HK-2 (cell line): ENCODE results near the gene C10orf90.
A peak's percentile ranks its signal among the peaks of the same experiment; 100 is the strongest.

Source experiments
- DNase-seq: peaks from one replicate; pipeline ENCODE4 v3.0.0-alpha.2; 2018; ENCODE audit not compliant: unreplicated experiment

The C10orf90 gene

GRCh38 chr10:126425032-126425431 lies 245.5 kb downstream of the C10orf90 start:
- DNase-seq, result no peak

GRCh38 chr10:126423732-126424491 lies 246.6 kb downstream of the C10orf90 start:
- no peak for DNase-seq

DNA sequence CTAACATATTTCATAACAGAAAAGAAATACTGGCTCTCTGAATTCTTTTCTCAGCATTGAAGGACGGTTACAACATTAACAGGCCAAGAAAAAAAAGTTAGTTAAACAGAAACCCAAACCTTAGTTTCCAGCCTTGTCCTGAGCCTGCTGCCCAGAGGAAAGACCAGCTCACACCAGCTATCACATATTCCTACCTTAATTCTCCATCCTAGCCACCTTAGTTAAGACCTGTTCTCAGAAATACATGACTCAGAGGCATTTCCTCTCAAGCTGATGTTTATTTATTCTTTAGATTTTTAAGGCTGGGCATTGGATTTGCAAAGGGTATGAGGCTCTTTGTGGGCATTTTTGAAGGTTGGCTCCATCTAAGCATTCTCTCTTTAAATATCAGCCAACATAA lies 247.9 kb downstream of the C10orf90 start:
- no peak for DNase-seq

DNA sequence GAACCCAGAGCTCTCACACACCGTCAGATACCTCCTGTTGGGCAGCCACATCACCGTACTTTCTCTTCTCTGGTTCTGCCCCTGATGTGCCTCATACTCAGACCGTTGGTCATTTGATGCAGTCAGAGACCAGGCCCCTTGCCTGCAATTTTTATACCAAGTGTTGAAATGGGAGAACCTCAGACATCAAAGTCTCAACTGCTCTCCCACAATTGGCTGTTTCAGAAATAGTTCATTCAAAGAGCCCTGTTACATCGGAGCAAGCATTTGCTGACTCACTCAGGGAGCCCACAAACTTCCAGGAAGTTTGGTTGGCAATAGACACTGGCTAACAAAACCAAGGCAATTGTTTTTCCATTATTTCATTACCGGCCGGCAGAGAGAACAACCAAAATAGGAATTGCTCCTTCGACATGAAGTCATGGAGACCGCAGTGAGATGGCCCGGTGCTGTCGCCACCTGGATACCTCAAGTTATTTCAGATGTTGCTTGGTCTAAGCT lies 248.7 kb downstream of the C10orf90 start:
- DNase-seq, result peak; percentile 28

- DNase-seq, result no peak
Observed at GRCh38 chr10:126420567-126421300, 249.8 kb downstream of the C10orf90 start.

DNA sequence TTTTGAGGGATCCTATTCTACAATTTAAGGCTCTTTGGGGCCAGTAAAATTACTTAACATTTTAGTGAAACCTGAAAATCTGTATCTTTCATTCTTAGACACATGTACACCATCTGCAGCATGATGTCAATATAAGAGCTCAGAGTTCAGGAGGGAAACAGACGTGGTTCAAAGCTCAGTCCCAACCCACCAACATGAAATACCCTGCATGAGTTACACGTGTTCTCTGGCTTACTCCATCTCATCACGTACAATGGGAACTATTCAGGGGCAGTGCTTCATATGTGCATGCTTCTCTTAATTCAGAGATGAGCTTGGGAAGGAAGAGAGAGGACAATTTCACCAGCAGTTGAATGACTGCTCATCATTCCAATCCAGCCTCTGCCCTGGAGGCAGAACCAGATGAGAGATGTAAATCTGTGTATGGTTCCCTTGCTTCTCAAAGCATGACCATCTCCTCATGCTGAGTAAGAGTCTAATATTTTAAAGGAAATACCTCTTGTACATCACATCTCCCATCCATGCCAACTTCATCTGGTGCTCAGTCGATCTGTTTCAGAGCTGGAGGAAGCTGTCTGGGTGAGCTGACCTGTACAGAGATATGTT lies 253.2 kb downstream of the C10orf90 start:
- no peak for DNase-seq

DNA sequence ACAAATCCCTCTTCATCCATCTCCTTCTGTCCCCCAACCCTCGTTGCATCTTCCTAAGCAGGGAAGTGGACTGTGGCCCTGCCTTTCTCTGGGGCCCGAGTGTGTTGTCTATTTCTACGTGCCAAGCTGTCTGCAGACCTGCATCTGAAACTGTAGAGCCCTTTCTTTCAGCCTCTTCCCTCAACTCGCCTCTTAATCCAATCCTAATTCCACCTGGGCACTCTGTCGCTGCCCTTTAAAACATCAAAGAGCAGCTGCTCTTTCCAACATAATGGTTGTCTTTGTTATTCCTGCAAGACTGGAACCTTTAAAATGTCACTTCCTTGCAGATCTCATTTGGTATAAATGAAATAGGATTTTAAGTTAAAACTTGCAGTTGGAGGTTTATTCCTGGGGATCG lies 260.7 kb downstream of the C10orf90 start:
- DNase-seq, result no peak

DNA sequence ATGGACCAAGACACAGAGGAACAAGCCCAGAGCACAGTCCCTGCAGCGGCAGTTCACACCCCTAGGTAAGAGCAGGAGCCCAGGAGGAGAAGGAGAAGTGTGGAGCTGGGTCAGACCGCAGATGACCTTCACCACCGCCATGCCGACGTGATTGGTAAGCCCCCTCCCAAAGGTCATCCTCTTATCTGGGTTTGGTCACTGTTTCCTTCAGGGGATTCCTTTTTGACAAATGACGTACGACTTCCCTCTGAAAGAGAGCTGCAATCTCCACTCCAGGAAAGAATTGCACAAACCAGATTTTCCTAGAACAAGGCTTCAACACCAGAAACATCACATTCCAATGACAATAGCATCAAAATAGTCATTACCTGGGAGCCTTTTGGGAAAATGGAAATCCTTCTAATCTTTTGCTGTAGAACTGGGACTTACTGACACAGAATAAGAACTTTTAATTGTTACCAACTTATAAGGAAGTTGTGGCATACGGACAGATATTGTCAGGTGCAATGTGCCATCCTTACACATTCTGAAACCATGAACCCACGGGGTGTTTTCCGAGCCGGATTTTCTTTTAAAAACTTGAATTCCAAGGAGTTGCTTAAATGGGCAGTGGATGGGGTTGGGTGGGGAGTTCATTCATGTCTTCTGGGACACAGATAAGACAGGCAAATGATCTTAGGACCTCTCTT lies 261.4 kb downstream of the C10orf90 start:
- no peak for DNase-seq

DNA sequence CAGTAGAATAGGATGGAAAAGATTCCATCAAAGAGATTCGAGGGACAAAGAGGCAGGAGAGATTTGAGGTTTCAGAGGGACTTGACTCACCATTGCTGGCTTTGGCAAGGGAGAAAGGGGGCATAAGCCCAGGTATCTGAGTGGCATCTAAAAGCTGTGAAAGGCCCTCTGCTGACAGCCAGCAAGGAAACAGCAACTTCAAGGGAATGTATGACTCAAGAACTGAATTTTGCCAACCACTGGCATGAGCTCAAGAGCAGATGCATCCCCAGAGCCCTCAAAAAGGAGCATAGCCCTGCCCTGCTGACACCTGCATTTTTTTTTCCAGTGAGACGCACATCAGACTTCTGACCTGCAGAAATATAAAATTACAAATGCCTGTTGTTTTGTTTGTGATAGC lies 262.7 kb downstream of the C10orf90 start:
- DNase-seq, result no peak

DNA sequence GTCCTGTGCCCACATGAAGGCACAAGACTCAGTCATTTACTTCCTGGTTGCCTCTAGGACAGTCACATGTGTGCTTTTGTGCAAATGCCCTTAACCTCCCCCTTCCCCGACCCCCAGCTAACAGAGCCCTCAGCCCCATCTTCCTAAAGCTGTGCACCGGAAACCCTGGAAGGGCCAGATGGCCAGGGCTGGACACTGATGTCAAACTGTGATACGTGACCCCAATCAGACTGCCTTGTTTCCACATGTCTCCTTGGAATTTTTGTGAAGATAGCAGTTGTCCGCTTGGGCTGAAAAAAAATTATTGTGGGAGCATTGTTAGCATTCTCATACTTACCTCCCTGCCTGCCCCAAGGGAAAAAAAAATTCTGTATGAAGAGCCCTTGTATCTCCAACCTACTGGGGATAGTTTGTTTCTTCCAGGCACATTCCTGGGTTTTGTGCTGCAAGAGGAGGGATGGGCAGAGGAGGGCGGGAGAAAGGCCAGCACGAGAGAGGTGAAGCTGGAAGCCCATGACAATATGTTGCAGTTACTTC lies 265.2 kb downstream of the C10orf90 start:
- no peak for DNase-seq

DNA sequence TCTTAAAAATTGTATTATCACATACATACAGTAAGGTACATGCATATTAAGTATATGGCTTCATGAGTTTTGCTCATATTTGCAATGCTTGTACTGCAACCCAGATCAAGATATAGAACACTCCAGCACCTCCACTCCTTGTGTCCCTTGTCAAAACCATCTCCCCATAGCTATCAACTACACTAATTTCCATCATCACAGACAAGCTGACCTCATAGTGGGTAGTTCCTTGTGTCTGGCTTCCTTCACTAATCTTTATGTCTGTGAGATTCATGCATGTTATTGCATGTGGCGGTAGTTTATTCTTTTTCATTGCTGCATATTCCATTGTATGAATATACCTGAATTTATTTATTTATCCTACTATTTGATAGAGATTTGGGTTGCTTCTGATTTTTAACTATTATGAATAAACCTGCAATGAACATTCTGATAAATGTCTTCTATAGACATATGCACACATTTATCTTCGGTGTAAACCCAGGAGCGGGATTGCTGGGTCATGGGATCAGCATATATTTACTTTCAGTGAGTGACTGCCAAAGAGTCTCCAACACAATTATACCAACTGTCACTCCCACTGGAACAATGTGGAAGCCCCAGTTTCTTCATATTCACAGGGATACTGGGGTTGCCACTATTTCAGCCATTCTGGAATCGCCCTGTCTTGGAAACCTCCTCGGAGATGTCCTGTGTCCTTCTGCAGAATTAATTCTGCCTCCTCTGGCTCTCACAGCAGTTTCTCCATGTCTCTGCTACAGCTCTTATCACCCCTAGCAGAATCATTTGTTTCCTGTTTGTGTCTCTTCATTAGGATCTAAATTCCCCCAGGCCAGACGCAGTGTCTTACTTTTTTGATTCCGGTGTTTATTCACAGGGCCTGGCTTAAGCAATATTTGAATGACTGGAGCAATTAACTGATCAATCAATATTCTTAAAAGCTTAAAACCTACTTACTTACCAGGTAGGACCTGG lies 267.5 kb downstream of the C10orf90 start:
- no peak for DNase-seq

- no peak for DNase-seq
Observed at GRCh38 chr10:126400641-126401040, 269.9 kb downstream of the C10orf90 start.

DNA sequence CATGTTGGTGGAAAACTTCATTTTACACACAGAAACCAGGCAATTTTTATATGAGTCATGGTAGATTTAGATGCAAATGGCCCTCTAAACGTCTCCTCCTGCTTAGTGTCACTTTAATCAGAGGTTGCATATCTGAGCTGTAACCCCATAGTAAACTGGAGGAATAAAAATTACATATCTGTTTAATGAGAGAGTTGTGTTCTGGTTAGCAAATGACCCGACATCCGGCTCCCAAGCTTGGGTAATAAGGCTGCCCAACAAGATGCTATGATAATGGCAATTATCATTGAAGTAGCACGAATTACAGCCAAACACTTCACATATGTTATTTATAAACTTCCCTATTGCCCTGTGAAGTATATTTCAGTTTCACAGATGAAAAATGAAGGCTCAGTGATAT lies 271.6 kb downstream of the C10orf90 start:
- no peak for DNase-seq

GRCh38 chr10:126398383-126398743 lies 272.1 kb downstream of the C10orf90 start:
- no peak for DNase-seq

GRCh38 chr10:126397640-126398382 lies 272.7 kb downstream of the C10orf90 start:
- peak; percentile 85 for DNase-seq

DNA sequence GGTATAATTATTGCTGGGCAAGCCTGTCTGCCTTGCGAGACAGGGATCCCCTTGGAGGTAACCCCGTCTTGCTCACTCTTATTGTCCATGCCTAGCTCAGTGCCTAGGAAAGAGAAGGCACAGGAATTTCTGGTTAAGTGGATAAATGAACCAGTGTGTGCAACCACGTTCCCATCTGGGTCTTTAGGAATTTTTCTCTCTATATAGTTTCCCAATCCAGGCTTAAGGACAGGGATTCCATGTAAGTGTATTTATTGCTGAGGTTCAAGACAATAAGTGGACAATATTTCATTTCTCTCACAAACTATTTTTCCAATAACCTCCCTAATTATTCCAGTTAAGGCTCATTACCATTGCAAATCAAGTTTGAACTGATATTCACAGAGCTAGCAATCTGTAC lies 273.3 kb downstream of the C10orf90 start:
- DNase-seq, result no peak

DNA sequence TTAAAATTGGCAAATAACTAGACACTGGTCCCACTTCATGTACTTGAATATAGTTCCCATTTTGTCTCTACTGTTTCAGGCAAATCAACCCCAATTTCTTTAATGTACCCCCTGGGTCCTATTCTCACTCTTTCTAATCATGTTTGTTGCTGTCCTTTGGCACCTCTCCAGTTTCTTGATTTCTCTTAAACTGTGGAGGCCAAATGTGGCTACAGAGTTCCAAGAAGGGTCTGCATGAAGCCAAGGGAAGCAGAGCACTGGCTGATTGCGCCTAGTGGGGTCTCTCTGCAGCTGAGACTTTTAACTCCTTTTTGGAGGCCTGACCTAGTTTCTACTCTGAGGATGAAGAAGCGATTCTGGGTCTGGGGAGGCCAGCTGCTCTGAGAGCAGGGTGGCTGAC lies 275.5 kb downstream of the C10orf90 start:
- DNase-seq, result no peak

DNA sequence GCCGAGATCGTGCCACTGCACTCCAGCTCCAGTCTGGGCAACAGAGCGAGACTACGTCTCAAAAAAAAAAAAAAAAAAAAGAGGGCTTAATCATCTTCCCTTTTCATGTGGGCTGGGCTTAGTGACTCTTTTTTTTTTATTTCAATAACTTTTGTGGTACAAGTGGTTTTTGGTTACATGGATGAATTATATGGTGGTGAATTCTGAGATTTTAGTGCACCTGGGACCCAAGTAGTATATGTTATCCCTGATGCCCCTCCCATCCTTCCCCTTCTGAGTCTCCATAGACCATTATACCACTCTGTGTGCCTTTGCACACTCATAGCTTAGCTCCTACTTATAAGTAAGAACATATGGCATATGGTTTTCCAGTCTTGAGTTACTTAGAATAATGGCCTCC lies 277.4 kb downstream of the C10orf90 start:
- no peak for DNase-seq

DNA sequence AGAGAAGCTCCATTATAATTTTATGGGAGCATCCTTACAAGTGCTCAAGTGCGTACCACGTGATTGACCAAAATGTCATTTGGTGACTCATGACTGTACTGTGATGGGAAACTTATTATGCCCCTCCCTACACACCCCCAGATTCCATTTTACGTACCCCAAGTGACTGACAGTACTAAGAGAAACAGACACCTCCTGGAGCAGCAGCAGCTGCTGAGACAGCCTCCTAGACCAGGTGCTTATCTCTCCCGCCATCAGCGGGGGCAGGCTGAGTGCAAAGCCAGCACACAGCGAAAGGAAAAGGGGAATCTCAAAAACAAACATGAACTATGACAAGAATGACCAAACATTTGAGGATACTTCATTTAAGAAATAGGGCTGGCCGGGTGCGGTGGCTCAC lies 278.0 kb downstream of the C10orf90 start:
- no peak for DNase-seq

DNA sequence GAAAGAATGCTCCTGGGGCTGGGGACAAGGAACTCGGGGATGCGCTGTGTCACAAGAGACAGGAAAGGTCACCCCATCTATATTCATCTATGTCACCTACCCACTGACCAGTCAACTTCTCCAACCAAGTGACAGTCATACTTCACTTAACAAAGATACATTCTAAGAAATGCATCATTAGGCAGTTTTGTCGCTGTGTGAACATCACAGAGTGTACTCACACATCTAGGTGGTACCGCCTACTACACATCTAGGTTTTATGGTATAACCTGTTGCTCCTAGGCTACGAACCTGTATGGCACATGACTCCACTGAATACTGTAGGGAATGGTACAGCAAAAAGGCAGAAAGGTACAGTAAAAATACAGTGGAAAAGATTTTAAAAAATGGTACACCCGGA lies 278.4 kb downstream of the C10orf90 start:
- no peak for DNase-seq
